H9 (cell line): ENCODE measurements around the gene SPATA20. TPM values are rescaled to one million over a fixed set of nuclear protein-coding genes. Genes with fewer than 3 reads are reported as not detected.

ENCODE experiments used
- DNase-seq: peaks from one replicate; pipeline ENCODE4 v3.0.0-alpha.2; 2017
- H2AFZ ChIP-seq: one replicate; pipeline ENCODE4 v1.6.1; 2013; ENCODE audit warnings: mild to moderate bottlenecking, low read length, control low read depth, moderate library complexity
- H2AK5ac ChIP-seq: 2 replicates; pipeline ENCODE4 v1.6.1; 2013; ENCODE audit warnings: low read length, control low read depth, mixed read lengths; ENCODE audit not compliant: insufficient read length
- H2BK120ac ChIP-seq: one replicate; pipeline ENCODE4 v1.6.1; 2013; ENCODE audit warnings: low read depth, mild to moderate bottlenecking, low read length, control low read depth, inconsistent platforms; ENCODE audit not compliant: poor library complexity, severe bottlenecking
- H2BK12ac ChIP-seq: 2 replicates; pipeline ENCODE4 v1.6.1; 2013; ENCODE audit warnings: low read length, control low read depth, mixed read lengths, low read depth; ENCODE audit not compliant: insufficient read length
- H2BK15ac ChIP-seq: 2 replicates; pipeline ENCODE4 v1.6.1; 2013; ENCODE audit warnings: low read depth, low read length, control low read depth
- H2BK20ac ChIP-seq: one replicate; pipeline ENCODE4 v1.6.1; 2013; ENCODE audit warnings: low read depth, mild to moderate bottlenecking, low read length, control low read depth, inconsistent platforms; ENCODE audit not compliant: poor library complexity, severe bottlenecking
- H2BK5ac ChIP-seq: 2 replicates; pipeline ENCODE4 v1.6.1; 2013; ENCODE audit warnings: low read length, control low read depth, mixed read lengths; ENCODE audit not compliant: insufficient read length
- H3K14ac ChIP-seq: 2 replicates; pipeline ENCODE4 v1.6.1; 2013; ENCODE audit warnings: low read length, control low read depth; ENCODE audit not compliant: insufficient read depth
- H3K18ac ChIP-seq: 2 replicates; pipeline ENCODE4 v1.6.1; 2013; ENCODE audit warnings: low read depth, mild to moderate bottlenecking, mixed read lengths, low read length, control low read depth; ENCODE audit not compliant: insufficient read length
- H3K23ac ChIP-seq: 2 replicates; pipeline ENCODE4 v1.6.1; 2013; ENCODE audit warnings: low read length, control low read depth, mixed read lengths, low read depth; ENCODE audit not compliant: insufficient read length
- H3K23me2 ChIP-seq: 2 replicates; pipeline ENCODE4 v1.6.1; 2013; ENCODE audit warnings: low read depth, mild to moderate bottlenecking, mixed read lengths, low read length, control low read depth; ENCODE audit not compliant: insufficient read length, poor library complexity, severe bottlenecking
- H3K27ac ChIP-seq: 2 replicates; pipeline ENCODE4 v1.5.1; 2013; ENCODE audit warnings: low read length, control low read depth, mixed read lengths, low read depth; ENCODE audit not compliant: insufficient read length
- H3K27me3 ChIP-seq: 2 replicates; pipeline ENCODE4 v1.6.1; 2013; ENCODE audit warnings: low read length, control low read depth, inconsistent platforms; ENCODE audit not compliant: insufficient read depth
- H3K4ac ChIP-seq: 2 replicates; pipeline ENCODE4 v1.6.1; 2013; ENCODE audit warnings: low read depth, mild to moderate bottlenecking, control low read depth, inconsistent platforms, low read length, moderate library complexity
- H3K4me1 ChIP-seq: 2 replicates; pipeline ENCODE4 v1.6.1; 2013; ENCODE audit warnings: low read length, control low read depth, inconsistent platforms; ENCODE audit not compliant: insufficient read depth
- H3K4me2 ChIP-seq: 2 replicates; pipeline ENCODE4 v1.6.1; 2013; ENCODE audit warnings: low read length, control low read depth, mixed read lengths; ENCODE audit not compliant: insufficient read length, insufficient read depth
- H3K56ac ChIP-seq: 2 replicates; pipeline ENCODE4 v1.6.1; 2013; ENCODE audit warnings: low read depth, mild to moderate bottlenecking, mixed read lengths, low read length, control low read depth; ENCODE audit not compliant: insufficient read length
- H3K79me1 ChIP-seq: 2 replicates; pipeline ENCODE4 v1.6.1; 2013; ENCODE audit warnings: low read depth, mild to moderate bottlenecking, moderate library complexity, low read length, control low read depth, inconsistent platforms; ENCODE audit not compliant: insufficient read depth, poor library complexity, severe bottlenecking
- H3K79me2 ChIP-seq: 2 replicates; pipeline ENCODE4 v1.6.1; 2013; ENCODE audit warnings: low read length, control low read depth, inconsistent platforms; ENCODE audit not compliant: insufficient read depth
- H3K9ac ChIP-seq: 2 replicates; pipeline ENCODE4 v1.6.1; 2013; ENCODE audit warnings: low read length, control low read depth, mixed read lengths; ENCODE audit not compliant: insufficient read length; ENCODE audit errors: extremely low read depth
- H3K9me3 ChIP-seq: one replicate; pipeline ENCODE4 v1.6.1; 2013; ENCODE audit warnings: low read depth, low read length, inconsistent platforms; ENCODE audit not compliant: control insufficient read depth
- H3T11ph ChIP-seq: one replicate; pipeline ENCODE4 v1.6.1; 2013; ENCODE audit warnings: mild to moderate bottlenecking, low read length, control low read depth, inconsistent platforms
- H4K20me1 ChIP-seq: one replicate; pipeline ENCODE4 v1.6.1; 2013; ENCODE audit not compliant: control insufficient read depth, insufficient read length, insufficient read depth
- H4K5ac ChIP-seq: 2 replicates; pipeline ENCODE4 v1.6.1; 2013; ENCODE audit warnings: low read depth, mild to moderate bottlenecking, mixed read lengths, low read length, control low read depth; ENCODE audit not compliant: insufficient read length
- H4K8ac ChIP-seq: replicated peaks from 2 replicates; pipeline ENCODE4 v1.6.1; 2013; ENCODE audit warnings: low read length, control low read depth, mixed read lengths, low read depth; ENCODE audit not compliant: insufficient read length
- H4K91ac ChIP-seq: 2 replicates; pipeline ENCODE4 v1.6.1; 2013; ENCODE audit warnings: low read depth, mild to moderate bottlenecking, moderate library complexity, mixed read lengths, low read length, control low read depth; ENCODE audit not compliant: insufficient read length
- H3K27ac Mint-ChIP-seq, 3 experiments: 2 replicates in 2 of 3; 3 replicates in 1 of 3; pipeline ENCODE4 v1.8.0; 2020 to 2021; ENCODE audit warnings: mixed read lengths in 3 of 3, mild to moderate bottlenecking in 1 of 3, moderate library complexity in 1 of 3
- H3K27me3 Mint-ChIP-seq: 2 replicates; pipeline ENCODE4 v1.8.0; 2021; ENCODE audit warnings: low read depth, mild to moderate bottlenecking, moderate library complexity, mixed read lengths
- H3K36me3 Mint-ChIP-seq, 3 experiments: 2 replicates in 2 of 3; 3 replicates in 1 of 3; pipeline ENCODE4 v1.8.0; 2020 to 2021; ENCODE audit warnings: low read depth in 3 of 3, mixed read lengths in 3 of 3; ENCODE audit not compliant: insufficient read depth in 1 of 3
- H3K4me1 Mint-ChIP-seq, 2 experiments: 2 replicates each; pipeline ENCODE4 v1.8.0; 2020; ENCODE audit warnings: mixed read lengths in 2 of 2
- H3K4me3 Mint-ChIP-seq, 2 experiments: 2 replicates in 1 of 2; 3 replicates in 1 of 2; pipeline ENCODE4 v1.8.0; 2020 to 2021; ENCODE audit warnings: mild to moderate bottlenecking in 2 of 2, mixed read lengths in 2 of 2, moderate library complexity in 1 of 2
- H3K9me3 Mint-ChIP-seq, 2 experiments: 2 replicates in 1 of 2; 3 replicates in 1 of 2; pipeline ENCODE4 v1.8.0; 2020; ENCODE audit warnings: mild to moderate bottlenecking in 2 of 2, mixed read lengths in 2 of 2, moderate library complexity in 1 of 2
- WGBS: extraction: QIAGEN DNeasy Blood & Tissue Kit; methylation state at CpG from one replicate; pipeline ENCODE4 v1.1.7; 2013; ENCODE audit warnings: missing lambda C conversion rate, low lambda C conversion rate, mixed read lengths; ENCODE audit not compliant: insufficient read length; ENCODE audit errors: extremely low coverage; 5-methylcytosine and 5-hydroxymethylcytosine counted together
- total RNA-seq: library from RNA; stranded (reverse); gene quantifications from 2 replicates; pipeline ENCODE4 v1.2.1, GENCODE V29; 2021
- TF ChIP-seq, protein P1 (sequence below): fragments of 200-600 bp; sonication (generic); conservative IDR thresholded peaks from 3 replicates; pipeline ENCODE4 v1.8.0; 2021; ENCODE audit warnings: antibody characterized with exemption, mild to moderate bottlenecking

Gene SPATA20
- total RNA-seq, 1 experiment from 2014 or later, result 23.9 TPM

DNA sequence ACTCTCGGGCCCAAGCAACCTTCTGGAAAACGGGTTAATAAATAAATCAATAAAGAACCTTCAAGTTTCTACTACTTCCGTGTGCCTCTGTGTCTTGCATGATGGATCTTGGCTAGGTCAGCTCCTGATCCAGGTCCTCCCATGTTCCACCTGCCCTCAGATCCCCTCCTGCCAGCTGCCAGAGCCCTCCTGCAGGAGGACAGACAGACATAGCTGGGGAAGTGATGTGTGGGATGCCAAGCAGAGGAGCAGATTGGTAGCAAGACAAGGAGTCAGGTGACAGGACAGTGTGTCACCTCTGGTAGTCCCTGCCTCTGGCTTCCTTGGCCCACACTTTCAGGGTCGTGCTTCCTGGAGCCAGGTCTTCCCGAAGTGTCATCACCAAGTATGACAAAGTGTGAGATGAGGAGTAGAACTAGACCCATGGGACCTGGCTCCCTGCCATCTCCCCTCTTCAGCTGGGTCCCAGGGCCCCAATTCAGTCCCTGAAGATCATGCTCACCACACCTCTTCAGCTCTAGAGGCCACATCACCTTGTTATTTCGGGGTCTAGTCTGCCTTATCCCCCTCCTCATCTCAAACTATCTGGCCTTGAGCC, 15.4 kb upstream of the SPATA20 start:
- no peak overlapping the region for H4K8ac ChIP-seq
- H3K9me3 ChIP-seq, result no peaks in the 10 kb centered on the region
- H4K91ac ChIP-seq, result no peak overlapping the region
- no peak overlapping the region for H3K18ac ChIP-seq
- TF ChIP-seq, protein P1, sequence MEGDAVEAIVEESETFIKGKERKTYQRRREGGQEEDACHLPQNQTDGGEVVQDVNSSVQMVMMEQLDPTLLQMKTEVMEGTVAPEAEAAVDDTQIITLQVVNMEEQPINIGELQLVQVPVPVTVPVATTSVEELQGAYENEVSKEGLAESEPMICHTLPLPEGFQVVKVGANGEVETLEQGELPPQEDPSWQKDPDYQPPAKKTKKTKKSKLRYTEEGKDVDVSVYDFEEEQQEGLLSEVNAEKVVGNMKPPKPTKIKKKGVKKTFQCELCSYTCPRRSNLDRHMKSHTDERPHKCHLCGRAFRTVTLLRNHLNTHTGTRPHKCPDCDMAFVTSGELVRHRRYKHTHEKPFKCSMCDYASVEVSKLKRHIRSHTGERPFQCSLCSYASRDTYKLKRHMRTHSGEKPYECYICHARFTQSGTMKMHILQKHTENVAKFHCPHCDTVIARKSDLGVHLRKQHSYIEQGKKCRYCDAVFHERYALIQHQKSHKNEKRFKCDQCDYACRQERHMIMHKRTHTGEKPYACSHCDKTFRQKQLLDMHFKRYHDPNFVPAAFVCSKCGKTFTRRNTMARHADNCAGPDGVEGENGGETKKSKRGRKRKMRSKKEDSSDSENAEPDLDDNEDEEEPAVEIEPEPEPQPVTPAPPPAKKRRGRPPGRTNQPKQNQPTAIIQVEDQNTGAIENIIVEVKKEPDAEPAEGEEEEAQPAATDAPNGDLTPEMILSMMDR, result no peak
- no peak overlapping the region for H2BK20ac ChIP-seq
- Mint-ChIP-seq H3K4me1 (peaks cover 40 to 42% of the 10 kb centered on the region in 2 experiments), H3K4me3 (no peak overlapping the region; a peak in 1 of 5 replicates), H3K9me3 (no peaks in the 10 kb centered on the region; a peak in 1 of 5 replicates), H3K27me3 (peaks cover 54% of the 10 kb centered on the region), H3K36me3 (peaks cover 0 to 4% (median 0%) of the 10 kb centered on the region in 3 experiments; a peak in 3 of 7 replicates), H3K27ac (no peak overlapping the region)
- no peaks in the 10 kb centered on the region for H3K79me1 ChIP-seq
- no peak overlapping the region for H3K56ac ChIP-seq
- no peak overlapping the region for H4K5ac ChIP-seq
- H4K20me1 ChIP-seq, result no peaks in the 10 kb centered on the region
- H3K23me2 ChIP-seq, result peaks cover 17% of the 10 kb centered on the region
- no peak overlapping the region for H2AFZ ChIP-seq
- peaks cover 3% of the 10 kb centered on the region; the same call in 1 of the 2 replicates for H3K4me1 ChIP-seq
- H3K14ac ChIP-seq, result no peak overlapping the region
- H3K4me2 ChIP-seq, result no peak overlapping the region
- no peak for DNase-seq
- H2BK120ac ChIP-seq, result no peak overlapping the region
- H3K27me3 ChIP-seq, result no peaks in the 10 kb centered on the region; the same call in 1 of the 2 replicates
- H3K23ac ChIP-seq, result no peak overlapping the region
- no peak overlapping the region for H2BK15ac ChIP-seq
- WGBS, result no CpG with 5 or more reads among the region's 6 CpGs
- no peak overlapping the region for H3K27ac ChIP-seq
- H2AK5ac ChIP-seq, result no peak overlapping the region
- no peak overlapping the region for H2BK5ac ChIP-seq
- no peaks in the 10 kb centered on the region for H3K79me2 ChIP-seq
- no peak overlapping the region for H2BK12ac ChIP-seq
- no peak overlapping the region for H3T11ph ChIP-seq
- no peak overlapping the region for H3K9ac ChIP-seq
- H3K4ac ChIP-seq, result no peak overlapping the region
